COR-L47 (cell line): Measurements from ENCODE around the gene WNT6.

Experiments
- DNase-seq: peaks from one replicate; lab custom pipeline; 2025; lab: John Stamatoyannopoulos, UW

WNT6 gene

DNA sequence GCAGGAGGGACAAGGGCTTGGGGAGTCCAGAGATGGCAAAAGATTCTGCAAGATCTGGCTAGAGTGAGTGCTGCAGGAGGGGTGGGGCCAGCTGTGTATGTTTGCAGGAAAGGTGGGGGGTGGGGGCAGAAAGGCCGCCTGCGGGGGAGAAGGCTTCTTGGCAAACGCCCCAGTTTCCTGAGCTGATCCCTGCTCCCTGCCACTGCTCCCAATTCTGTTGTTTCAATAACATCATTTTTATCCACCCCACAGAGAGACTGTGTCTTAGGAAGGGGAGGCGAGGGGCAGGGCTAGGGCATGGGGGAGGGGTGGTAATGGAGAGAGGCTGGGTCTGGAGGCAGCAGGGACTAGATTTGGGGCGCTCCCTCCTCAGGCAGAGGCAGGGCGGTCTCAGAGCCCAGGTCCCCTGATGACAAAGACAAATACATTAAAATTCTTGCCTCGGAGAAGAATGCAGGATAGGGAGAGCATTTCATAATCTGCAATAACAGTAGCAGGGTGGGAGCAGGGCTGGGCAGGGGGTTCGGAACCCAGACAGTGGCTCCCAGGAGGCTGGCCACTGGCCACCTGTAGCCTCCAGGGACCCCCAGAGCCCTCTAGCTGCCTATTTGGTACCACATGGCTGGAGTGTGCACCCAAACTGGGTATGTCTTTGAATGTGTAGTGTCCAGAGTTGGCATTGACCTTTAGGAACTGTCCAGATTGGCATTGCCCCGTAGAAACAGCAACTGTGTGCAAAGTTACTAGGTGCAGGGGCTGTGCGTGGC lies 2.1 kb upstream of the WNT6 start:
- peak; percentile 82 for DNase-seq

DNA sequence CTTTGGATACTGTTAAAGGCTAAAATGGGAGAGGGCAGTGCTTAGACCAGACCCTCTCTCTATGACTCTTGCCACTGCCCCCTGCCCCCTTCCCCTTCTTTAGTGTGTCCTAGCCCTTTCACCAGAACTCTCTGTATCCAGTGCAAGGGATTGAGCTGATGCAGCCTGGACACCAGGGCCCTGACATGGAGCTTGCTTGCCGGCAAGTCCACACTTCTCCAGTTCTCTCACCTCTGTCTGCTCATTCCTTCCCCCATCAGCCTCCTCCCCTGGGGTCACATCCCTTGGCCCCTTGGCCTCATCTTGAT lies 1.5 kb upstream of the WNT6 start:
- no peak for DNase-seq

DNA sequence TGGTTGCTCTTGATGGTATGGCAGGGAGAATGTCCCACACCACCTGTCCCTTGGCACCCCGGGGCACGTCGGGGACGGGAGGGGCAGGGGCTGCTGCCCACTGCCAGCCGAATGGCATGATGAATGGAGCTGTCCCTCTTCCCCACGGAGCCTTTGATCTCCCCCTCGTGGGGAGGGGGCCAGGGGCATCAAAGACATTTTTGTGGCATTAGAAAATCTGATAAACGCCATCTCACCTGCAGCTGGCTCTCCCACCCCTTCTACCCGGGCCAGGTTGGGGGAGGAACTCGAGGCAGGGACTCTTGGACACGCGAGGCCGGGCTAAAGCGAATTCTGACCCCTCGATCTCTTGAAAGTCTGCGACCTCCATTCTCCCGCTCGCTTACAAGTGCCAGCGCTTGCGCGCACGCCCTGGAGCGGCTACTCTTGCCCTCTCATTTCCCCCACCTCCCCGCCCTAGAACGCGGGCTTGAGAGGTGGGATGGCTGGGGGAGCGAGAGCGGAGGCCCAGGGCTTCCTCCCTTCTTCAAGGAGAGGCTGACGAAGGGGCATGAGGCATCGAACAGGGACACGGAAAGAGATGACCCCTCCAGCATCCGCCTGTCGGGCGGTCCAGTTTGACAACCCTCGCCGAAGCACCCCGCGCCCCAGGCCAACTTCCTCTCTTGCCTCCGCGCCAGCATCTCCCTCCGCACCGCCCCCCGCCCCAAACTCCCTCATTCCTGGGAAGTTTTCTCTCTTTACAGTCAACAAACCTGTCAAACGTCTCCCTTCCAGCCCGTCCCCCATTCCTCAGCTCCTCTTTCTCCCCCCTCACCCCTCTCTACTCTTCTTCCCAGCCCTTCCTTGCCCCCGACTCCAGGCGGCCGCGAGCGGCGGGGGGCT lies 692 bp upstream of the WNT6 start:
- DNase-seq = no peak

DNA sequence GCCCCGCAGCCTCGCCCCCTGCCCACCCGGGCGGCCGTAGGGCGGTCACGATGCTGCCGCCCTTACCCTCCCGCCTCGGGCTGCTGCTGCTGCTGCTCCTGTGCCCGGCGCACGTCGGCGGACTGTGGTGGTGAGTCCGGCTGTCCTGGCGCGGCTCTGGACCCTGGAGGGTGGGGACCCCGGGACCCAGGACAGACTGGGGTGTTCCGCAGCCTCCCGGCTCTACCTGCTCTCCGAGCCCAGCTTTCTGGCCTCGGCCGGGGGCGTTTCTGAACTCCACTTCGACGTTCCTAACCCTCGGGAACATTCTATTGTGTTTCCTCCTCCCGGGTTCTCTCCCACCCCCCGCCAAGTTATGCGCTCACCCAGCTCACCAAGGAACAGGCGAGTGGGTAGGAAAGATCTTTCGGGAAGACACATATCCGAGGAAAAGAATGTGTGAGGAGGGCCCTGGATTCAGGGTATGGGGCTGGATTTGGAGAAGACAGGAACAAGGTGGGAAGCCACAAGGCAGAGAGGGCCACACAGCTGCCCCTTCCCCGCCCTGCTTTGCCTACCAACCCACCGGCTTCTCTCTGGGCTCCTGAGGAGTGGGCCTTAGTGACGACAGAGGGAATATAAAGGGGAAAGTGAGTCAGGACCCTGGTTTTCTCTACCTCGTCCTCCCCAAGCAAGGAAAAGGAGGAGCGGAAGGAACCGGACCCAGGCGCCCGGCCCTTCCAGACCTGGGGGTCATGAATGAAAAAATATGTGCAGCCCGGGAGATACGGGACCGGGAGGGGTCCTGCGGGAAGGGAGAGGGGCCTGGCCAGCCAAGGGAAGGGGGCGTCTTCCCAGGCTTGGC lies 605 bp downstream of the WNT6 start:
- DNase-seq = no peak

DNA sequence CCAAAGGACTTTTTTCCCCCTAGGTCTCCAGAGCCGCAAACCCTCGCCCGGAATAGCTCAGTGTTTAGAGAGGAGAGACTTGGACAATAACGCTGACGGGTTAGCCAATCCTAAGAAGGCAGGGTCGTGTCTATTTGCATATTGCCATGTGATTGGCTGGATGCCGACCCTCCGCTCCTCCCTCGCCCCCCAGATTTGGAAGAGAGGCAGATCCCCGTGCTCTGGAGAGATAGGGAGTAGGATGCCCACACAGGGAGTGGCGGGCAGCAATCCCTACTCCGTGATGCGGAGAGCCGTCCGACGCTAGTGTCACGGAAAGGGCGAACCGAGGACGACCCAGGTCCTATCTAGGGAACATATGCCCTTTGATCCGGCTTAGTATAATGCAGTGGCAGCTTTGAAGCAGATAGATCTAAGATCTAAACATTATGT lies 1.4 kb downstream of the WNT6 start:
- peak; percentile 85 for DNase-seq

DNA sequence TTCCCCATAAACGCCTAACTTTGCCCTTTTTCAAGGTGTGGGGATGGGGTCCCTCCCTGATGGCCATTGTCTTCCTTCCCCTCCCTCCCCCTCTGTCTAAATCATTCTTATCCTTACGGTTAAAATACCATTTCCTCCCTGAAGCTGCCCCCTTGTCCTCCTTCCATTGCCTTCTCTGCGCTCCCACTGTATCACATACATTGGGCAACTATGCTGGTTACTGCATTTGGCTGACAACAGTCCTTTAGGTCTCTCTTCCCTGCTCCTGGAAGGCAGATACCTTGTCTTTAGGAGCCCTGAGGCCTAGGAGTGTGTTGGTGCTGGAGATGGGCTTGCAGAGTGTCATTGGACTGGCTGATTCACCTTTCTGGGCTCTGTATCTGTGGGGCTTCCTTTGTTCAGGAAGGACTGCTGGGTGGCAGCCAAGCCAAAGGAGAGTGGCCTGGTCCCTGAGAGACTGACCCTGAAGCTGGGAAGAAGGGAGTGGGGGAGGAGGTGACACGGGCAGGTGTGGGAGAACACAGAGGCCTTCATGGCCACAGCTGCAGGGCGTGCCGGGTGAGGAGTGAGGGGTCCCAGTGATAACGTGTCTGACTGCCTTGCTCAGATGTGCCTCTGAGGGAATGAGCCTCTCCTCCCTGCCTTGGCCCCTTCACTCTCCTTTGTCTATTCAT lies 2.2 kb downstream of the WNT6 start:
- DNase-seq = no peak

DNA sequence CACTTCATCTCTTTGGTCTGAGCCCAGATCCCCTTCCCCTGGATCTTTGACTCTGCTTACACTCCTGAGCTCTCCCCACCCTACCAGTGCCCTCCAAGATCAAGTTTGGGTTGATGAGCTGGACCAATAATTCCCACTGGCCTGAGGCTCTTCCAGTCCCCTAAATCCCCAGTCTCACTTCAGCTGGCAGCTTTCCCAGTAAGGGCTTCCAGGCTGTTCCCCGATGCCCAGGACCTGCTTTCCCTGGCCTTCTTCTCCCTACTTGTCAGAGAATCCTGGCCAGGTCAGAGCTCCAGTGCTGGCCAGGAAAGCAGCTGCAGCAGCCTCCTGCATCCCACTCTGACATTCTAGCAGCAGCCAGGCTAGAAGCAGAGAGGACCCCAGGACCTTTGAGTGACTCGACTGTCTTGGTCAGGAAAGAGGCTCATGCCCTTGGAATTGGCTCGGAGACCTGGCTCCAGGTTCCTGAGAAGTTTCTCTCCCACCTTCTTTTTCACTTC lies 3.5 kb downstream of the WNT6 start:
- DNase-seq = no peak

DNA sequence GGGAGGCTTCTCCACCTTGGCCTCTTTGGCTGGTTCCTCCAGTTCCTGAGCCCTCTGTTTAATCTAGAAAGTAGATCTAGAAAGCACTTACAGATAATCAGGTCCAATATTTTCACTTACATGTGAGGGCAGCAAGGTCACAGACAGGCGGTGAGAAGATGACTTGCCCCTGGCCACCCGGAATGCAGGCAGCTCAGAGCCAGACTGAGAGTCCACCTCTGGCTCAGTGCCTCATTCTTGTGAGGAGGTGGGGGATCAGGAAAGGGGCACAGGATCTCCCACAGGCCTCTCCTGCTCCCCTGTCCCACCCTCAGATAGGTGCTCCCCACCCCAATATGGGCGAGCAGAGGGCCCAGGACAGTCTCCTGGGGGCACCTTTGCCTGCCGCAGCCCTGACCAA lies 5.8 kb downstream of the WNT6 start:
- DNase-seq = no peak

DNA sequence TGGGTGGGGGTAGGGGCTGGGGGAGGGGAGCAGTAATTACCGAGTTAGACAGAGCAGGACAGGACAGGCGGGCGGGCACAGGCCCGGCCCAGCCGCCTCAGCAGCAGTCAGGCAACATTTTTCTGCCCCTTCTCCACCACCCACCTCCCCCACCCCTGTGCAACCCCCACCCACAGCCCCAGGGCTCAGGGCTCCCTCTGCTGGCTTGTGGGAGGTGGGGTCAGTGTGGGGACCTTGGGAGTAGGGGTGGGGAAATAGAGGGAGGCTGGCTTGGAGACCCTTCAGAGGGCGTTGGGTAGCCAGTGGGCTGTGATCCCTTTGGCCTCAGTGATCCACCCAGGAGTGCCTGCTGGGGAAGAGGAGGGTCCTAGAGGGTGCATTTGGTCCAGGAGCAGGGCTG lies 6.4 kb downstream of the WNT6 start:
- DNase-seq = no peak

DNA sequence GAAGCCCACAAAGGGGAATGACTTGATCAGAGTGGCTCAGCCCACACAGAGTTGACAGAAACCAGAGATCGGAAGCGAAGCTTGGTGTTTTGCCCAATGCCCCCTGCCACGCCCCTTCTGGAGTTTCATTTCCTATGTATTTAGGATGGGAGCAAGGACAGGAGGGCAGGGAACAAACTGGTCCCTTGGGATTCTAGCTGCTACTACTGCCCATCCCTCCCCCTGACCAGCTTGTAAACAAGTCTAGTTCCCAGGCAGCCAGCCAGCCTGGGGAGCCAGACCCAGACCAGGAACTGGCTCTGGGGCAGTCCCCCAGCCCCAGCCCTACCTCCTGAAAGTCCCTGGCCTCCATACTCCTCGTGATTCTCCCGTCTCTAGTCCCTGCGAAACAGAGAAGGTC lies 8.3 kb downstream of the WNT6 start:
- DNase-seq = no peak

DNA sequence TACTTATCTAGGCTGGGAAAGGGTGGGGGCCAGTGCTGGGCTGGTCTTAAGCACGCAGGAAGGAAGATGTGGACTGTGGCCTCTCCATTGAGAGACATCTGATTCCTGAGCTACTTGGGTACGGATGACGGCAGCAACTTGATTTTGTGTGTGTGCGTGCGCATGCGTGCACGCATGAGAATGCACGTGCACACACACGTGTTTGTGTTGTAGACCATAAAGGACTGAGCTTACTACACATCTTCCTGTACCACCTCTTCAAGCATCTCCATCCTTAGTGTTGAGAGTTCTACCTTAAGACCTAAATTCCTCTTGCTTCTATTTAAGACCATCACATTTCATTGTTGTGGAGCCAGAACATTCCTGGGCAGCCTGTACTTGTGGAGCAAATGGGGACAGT lies 9.5 kb downstream of the WNT6 start:
- DNase-seq = no peak

DNA sequence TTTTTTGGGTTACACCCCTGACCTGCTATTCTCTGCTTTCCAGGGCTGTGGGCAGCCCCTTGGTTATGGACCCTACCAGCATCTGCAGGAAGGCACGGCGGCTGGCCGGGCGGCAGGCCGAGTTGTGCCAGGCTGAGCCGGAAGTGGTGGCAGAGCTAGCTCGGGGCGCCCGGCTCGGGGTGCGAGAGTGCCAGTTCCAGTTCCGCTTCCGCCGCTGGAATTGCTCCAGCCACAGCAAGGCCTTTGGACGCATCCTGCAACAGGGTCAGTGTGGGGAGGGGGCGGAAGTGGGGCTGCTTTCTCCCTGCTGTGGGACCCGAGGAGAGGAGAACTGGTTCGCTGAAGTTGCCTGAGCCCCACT lies 11.4 kb downstream of the WNT6 start:
- DNase-seq = no peak

DNA sequence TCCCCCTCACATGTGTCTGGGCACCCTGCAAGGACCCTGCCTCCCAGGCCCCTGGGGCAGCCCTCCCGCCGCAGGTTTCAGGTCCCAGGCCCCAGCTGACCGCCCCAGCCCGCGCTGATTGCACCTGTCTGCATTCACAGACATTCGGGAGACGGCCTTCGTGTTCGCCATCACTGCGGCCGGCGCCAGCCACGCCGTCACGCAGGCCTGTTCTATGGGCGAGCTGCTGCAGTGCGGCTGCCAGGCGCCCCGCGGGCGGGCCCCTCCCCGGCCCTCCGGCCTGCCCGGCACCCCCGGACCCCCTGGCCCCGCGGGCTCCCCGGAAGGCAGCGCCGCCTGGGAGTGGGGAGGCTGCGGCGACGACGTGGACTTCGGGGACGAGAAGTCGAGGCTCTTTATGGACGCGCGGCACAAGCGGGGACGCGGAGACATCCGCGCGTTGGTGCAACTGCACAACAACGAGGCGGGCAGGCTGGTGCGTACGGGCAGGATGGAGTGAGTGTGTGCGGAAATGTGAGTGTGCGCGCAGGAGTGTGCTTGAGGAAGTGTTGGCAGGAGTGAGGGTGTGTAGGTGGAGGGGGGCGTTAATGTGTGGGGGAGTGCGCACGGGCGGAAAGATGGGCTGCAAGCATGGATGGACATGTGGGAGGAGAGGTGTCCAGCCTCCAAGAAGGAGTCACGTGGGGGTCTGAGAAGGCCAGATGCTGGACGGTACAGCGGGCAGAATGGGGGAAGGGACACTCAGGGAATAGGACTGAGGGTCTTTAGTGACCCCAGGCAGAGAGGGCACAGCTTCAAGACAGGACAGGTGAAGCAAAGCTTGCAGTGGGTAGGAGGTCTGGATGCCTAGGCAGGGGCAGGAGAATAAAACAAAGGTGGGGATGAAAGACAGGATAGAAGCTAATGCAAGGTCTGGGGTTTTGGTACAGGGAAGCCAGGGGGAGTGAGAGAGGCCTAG lies 12.0 kb downstream of the WNT6 start:
- DNase-seq = no peak

DNA sequence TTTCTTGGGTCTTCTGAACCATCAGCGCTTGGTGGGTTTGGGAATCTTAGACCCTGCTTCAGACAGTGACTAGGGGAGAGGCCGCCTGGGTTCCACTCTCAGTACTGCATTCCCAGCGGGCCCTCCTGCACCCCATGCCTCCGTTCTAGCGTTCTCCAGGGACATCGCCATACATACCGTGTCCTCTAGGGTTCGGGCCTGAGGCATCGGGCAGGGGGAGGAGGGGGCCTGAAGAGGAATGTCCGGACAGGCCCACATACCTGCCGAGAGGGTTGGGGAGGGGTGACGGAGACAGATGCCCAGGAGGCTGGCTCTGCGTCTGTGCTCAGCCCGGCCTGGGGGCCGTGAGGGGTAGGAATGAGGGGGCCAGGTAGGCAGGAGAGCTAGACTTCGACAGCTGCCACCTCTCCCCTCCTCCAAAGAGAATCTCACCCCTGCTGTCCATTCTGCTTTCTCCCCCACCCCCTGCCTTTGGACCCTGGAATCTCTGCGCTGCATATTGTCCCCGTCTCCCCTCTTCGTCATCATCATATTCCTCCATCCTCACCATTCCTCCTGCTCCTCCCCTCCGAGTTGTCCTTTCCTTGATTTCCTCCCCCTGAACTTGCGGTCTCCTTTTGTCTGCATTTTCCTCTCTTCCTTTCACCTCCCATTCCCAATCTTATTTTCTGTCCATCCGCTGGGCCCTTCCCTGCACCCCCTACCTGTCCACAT lies 13.2 kb downstream of the WNT6 start:
- DNase-seq = no peak

DNA sequence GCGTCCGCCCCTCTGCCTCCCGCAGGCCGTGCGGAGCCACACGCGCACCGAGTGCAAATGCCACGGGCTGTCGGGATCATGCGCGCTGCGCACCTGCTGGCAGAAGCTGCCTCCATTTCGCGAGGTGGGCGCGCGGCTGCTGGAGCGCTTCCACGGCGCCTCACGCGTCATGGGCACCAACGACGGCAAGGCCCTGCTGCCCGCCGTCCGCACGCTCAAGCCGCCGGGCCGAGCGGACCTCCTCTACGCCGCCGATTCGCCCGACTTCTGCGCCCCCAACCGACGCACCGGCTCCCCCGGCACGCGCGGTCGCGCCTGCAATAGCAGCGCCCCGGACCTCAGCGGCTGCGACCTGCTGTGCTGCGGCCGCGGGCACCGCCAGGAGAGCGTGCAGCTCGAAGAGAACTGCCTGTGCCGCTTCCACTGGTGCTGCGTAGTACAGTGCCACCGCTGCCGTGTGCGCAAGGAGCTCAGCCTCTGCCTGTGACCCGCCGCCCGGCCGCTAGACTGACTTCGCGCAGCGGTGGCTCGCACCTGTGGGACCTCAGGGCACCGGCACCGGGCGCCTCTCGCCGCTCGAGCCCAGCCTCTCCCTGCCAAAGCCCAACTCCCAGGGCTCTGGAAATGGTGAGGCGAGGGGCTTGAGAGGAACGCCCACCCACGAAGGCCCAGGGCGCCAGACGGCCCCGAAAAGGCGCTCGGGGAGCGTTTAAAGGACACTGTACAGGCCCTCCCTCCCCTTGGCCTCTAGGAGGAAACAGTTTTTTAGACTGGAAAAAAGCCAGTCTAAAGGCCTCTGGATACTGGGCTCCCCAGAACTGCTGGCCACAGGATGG lies 14.0 kb downstream of the WNT6 start:
- no peak for DNase-seq

DNA sequence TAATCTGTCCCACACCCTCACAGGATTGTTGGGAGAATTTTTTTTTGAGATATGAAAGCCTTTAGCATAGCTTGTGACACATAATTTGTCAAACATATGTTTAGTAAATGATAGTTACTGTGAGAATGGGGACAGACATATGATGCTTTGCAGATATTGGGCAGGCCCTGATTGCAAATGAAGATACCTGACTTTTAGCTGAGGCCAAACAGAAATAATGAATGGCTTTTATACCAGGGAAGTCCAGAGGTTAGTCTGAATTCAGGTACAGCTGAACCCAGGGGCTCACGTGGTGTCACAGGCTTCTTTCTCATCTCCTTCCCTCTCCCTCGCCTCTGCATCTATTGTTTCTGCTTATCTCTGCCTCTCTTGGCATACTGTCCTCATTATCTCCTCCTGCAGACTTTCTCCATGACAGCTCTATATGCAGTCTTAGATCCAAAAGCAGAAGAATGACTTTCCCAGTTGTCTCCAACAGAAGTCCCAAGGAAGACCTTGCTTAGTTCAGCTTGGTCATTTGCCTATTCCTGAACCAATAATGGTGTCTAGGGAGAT lies 16.2 kb downstream of the WNT6 start:
- DNase-seq = no peak

DNA sequence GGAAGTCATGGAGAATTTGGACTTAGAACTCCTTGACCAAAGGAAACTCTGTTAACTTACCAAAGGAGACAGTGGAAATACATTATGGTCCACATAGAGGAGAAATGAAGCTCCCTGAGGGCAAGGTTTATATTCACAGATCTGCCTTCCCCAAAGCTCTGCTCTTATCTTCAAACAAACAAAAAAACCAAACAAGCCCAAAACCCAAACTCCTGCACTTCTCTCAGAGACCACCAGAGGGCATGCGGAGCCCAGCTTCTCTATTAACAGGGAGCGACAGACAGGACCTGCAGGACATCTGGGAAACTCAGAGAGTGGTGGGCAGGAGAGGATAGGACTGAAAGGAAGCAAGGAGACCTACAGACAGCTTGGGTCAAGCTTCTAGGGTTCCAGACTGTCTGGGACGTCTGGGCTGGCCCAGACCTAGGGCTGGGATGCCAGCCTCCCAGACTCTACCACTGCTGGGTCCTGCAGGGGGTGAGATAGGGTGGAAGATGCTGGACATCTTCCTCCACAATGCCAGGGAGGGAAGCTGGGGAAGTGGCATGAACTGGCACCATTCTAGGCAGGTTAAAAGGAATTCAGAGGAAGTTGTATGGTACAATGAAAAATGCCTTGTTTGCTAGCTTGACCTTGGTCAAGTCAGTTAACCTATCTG lies 17.1 kb downstream of the WNT6 start:
- peak; percentile 63 for DNase-seq

DNA sequence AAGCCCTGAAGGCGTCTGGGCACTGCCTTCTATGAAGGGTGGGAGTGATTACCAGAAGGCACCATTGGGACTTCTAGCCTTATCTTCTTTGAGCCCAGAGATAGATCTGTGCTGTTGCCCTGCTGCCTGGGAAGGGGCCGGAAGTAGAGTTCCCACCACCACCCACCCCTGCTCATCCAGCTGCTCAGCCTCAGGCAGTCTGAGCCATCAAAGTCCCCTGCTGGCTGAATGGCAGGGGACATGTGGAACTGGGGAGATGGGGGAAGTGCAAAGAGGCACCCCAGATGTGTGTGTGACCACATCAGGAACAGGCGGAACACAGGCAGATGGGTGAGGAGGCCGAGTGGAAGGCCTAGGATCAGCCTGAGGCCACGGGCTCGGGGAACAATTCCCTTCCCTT lies 17.7 kb downstream of the WNT6 start:
- no peak for DNase-seq
